Activated CD4-positive, alpha-beta T cell treated with anti-CD3 and anti-CD28 coated beads for 1 hour (primary cell): Measurements from ENCODE around the gene PTPN14.

Experiments used
- DNase-seq: peaks from one replicate; pipeline ENCODE4 v3.0.0-alpha.2; 2020

Gene PTPN14

DNA sequence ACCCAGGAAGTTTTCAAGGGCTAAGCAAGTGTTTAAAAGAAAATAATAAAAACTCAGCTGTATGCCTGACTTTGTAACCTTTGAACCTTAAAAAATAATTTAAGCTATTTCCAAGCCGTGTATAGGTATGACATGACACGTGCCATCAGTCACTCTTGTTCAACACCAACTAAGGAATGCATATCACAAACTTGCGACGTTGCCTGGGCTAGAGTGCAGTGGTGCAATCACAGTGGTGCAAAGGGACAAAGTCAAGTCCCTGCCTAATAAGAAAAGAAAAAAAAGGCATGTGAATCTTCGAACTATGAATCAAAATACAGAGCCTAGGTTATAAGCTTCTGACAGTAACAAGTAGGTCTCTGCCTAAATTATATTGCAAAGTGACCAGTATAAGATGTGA is 191.3 kb downstream of the PTPN14 start:
- no peak for DNase-seq

DNA sequence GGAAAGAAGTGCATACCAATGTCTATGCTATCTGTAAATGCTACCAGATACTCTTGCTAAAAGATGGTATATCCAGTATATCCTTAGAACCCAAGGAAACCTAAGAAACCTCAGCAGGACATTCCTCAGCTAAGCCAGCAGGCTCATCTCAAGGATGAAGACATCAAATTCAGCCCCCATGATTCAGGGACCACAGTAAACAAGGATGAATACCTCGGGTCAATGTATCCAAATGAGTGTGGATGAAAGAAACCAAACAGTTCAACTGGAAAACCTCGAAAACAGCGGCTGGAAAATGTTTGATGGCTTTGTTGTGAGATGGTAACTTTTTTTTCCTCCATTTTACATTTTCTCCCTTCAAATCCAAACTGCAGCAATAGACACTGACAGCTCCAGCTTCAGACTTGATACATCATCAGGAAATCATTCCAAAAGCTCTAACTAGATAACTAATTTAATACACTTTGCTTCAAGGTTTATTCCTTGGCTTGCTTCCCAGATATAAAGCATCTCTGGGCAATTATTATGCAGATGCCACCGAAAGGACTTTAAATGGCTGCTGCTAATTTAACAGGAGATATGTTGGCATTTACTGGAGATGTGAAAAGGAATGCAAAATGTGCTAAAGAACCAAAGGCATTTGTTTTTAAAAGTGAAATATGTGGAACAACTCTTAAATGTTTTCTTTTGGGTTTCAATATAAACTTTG is 196.8 kb downstream of the PTPN14 start:
- no peak for DNase-seq

DNA sequence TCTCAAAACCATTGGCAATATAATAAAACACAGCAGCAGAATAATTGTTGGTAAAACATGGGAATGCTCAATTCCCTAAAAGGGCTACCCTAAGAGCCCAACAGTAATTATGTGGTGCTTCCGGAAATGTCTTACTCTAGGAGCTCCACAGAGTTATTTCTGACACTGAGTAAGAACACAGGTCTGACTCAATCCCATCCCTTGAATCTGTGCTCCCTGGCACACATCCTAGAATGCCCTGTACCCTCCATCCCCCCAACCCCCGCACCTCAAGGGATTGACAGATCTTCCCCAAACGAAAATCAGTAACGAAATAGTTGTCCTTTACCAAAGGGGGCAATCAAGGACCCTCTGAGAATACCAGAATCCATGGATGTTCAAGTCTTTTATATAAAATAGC is 198.6 kb downstream of the PTPN14 start:
- no peak for DNase-seq

DNA sequence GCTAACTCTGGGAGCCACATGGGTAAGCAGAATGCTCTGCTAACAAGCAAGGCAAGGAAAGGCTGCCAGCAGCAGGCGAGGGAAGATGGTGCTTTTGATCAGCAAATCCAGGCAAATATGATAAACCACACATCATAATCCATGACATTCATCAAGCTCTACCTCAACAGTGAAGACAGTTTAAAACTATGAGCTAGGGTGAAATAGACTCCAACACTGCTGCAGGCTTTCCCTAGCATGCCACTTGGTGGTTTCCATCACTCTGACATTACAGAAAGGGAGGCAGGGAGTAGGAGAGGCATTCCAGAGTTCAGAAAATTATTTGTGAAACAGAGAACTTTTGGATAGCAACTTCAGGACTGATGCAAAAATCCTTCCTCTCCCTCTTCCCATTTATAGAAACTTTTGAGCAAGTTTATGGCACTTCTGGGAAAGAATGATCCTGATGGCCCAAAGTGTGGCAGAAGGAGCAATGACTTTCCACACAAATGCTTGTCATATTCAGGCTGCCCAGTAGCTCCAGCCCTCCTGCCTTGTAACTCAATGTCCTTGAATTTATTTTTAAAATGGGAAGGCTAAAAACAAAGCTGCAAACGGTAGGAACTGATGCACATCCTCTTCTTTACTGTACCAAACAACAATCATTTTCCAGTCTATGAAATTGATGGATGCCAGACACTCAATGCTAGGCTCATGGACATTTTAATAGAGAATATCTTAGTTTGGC is 199.7 kb downstream of the PTPN14 start:
- DNase-seq, result no peak

DNA sequence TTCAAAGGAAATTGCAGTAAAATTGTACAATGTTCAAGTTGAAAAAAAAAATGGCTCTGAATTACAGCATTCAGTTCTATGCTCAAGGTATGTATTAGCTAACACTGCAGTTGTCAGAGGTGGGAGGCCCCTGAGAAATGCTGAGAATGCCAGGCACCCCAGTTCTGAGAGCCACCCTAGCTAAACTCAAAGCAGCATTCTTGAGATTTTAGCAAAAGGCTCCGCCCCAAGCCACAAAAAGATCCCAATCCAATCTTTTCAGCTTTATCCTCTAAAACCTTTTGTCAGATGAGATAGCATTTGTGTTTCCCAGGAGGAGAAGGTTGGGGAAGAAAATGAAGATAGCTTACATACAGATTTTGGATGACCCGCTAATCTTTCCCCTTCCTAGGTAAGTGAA is 201.6 kb downstream of the PTPN14 start:
- DNase-seq, result no peak

GRCh38 chr1:214349008-214349407 is 202.4 kb downstream of the PTPN14 start:
- DNase-seq, result no peak

DNA sequence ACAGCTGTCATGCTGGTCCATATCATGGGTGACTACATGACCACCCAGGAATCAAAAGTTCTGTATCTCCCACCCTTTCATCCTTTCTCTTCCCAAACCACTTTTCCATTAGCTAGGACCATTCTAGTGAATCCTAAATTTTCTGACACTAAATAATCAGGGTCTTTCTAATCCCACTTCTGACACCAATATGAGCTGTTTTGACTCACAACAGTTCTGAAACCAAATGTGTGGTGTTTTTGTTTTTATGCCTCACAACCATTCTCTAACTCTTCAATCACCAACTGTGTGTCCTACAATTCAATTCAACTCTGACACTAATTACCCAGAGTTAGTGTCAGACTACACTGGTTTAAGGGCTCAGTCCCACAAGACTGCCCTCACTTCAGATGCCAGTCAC is 206.5 kb downstream of the PTPN14 start:
- no peak for DNase-seq

DNA sequence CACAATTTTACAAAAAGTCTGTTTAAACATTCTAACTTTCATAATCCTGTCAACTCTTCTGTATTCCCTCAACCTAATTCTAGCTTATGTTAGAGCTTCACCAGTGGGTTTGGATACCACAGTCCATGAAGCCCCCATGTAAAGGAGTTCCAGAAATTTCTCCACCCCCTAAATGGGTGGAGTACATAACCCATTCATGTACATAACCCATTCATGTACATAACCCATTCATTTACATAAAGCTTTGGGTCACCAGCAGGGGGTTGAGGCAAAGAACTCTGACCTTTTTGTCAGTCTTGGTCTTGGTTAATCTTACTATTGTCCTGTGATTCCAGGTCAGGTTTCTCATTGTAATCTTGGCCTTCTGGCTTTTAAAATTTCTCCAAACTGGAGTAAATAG is 208.9 kb downstream of the PTPN14 start:
- DNase-seq, result no peak

- no peak for DNase-seq
Measured at GRCh38 chr1:214341932-214342331, 209.5 kb downstream of the PTPN14 start.

GRCh38 chr1:214341459-214341858 is 209.9 kb downstream of the PTPN14 start:
- DNase-seq, result no peak

DNA sequence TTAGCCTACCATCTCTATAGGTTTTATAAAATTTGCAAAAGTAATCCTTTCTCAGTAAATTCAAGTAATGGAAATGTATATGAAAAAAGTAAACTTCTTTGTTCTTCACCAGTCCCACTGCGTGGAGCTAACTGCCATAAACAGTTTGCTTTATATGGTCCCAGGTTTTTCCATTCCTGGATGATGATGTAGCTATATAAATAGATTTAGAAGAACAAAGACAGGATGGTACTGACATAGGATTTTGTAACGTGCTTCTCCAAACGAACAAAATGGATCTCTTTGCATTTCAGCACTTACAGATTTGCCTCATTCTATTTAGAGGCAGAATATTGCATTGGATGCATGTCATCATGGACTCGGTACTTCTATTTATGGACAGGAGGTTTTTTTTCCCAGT is 213.2 kb downstream of the PTPN14 start:
- no peak for DNase-seq

DNA sequence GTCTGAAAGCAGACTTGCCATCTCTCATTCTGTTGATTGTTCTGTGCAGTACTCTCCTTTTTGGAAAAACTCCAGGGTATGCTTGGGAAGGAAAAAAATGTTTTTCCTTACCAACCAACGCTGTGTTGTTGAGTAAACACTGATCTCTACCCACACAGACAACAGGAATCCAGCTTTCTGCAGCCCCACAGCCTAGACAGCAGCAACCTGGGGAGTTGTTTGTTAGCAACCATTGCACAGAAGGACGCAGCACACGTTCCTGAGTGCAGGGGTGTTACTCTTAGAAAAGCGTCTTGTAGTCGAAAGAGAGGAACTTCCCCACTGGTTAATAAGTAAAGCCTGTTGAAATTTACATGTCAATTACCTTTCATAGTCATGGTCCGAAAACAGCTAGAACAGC is 213.9 kb downstream of the PTPN14 start:
- no peak for DNase-seq

- no peak for DNase-seq
Measured at GRCh38 chr1:214337015-214337414, 214.4 kb downstream of the PTPN14 start.

DNA sequence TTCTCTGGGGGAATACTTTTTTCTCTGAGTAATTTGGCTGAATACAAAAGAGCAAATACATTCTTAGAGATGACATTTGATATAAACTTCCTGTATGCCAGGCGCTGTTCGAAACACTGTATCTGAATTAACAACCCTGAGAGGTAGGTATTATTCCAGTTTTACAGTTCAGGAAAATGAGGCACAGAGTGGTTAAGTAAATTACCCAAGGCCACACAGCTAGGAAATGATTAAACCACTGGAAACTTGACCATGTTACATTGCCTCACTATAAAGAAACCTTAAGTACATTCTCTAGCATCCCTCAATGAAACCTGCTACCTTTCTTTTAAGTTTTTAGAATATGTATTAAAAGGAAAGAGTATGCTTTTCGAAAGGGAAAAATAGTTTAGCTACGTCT is 215.8 kb downstream of the PTPN14 start:
- no peak for DNase-seq

GRCh38 chr1:214332946-214333798 is 218.2 kb downstream of the PTPN14 start:
- DNase-seq, result no peak

DNA sequence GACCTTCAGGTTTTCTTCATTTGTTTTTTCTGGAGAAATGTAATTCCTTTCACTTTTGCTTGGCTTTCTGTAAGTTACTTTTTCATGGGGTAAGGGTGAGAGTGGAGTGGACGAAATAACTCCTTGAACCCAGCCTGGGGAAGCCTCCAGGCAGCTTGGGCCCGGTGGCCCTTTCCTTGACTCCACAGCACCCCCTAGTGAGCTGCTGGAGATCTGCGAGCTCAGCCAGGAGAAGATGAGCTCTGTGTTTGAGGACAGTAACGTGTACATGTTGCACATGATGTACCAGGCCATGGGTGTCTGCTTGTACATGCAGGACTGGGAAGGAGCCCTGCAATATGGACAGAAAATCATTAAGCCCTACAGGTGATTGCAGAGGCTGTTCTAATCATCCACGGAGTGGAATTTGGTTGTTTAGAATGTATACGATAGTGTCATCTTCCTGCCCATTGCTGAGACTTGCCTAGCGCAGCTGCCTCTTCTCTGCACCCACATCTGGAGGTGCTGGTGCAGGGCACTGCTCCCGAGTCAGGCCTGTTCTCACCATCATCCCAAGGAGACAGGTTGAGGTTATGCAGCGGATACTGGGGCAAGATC is 219.5 kb downstream of the PTPN14 start:
- peak; percentile 26 for DNase-seq

GRCh38 chr1:214331180-214331579 is 220.2 kb downstream of the PTPN14 start:
- DNase-seq, result no peak

GRCh38 chr1:214330715-214331114 is 220.7 kb downstream of the PTPN14 start:
- no peak for DNase-seq

GRCh38 chr1:214330222-214330621 is 221.2 kb downstream of the PTPN14 start:
- DNase-seq, result no peak

DNA sequence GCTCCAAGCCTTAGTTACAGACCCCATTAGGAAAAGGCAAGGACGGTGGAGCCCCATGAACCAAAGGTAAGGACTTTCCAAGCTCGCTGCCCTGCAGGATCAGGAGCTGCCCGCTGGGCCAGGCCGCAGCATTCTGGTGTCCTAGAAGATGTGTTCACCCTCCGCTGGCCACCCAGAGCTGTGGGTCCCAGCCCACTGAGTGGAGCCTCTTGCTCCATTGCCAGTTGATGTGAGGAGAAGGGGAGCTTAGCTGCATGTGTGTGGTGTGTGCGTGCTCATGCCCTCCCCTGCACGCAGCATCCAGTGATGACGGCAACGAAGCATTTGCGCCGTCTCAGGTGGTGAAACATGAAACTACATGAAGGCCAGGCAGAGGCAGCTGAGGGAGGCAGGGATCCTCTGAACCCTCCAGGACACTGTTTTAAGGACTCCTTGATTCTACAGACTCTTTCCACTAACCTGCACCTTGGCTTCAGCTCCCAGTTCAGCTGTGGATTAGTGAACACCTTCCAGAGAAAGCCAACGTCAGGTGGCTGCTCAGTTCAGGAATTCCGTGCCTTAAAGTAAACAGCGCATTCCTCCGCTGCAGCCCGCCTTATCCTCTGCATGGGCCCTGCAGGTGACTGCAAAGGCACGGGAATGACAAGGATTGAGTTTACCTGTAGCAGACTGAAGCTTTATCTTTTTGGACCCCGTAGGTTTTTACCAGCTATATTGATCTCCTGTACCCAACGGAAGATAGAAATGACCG is 221.8 kb downstream of the PTPN14 start:
- DNase-seq, result no peak

DNA sequence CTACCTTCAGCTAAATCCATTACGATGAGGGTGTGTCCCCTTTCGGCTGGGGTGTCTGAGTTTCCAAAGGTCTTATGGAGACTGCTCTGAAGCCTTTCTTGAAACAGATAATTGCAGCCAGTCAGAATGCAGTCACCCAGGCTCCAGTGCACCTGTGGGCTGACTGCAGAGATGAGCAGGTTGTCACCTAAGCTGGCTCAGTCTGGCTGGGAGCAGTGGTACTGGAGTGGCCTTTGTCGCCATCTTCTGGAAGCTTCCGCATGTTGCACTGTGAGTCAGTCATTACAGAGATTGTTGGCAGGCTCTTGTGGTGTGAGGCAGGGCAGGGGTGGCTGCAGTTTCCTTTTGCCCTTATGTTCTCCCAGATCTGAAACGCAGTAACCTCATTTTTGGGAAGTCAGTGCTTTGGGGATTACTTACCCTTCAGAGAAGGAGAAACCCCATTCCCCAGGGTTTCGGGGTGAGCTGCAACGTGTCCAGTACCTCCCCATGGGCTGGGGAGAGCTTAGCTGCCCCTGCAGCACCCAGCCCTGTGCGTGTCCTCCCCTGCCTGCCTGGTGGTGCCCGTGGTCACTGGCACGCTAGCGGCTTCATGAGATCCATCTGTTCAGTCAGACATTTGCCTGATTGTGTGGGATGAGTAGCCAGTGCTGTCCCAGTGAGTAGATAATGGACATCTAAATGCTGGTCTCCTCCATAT is 222.5 kb downstream of the PTPN14 start:
- peak; percentile 67 for DNase-seq

GRCh38 chr1:214327514-214327913 is 223.9 kb downstream of the PTPN14 start:
- no peak for DNase-seq
